GM19025 (cell line): ENCODE results near the gene REELD1.

ENCODE experiments used
- ATAC-seq: cut with Tn5 transposase; IDR thresholded peaks from one replicate; pipeline ENCODE4 v1.9.1; 2021; ENCODE audit warnings: mild to moderate bottlenecking, low read depth, moderate library complexity; ENCODE audit not compliant: unreplicated experiment

REELD1 gene

GRCh38 chr4:146261041-146261440 lies 46.7 kb downstream of the REELD1 start:
- ATAC-seq: no peak

- ATAC-seq: no peak
These were observed 49.5 kb downstream of the REELD1 start for GRCh38 chr4:146263793-146264192.

- no peak for ATAC-seq
These were observed 51.7 kb downstream of the REELD1 start for GRCh38 chr4:146265950-146266490.

GRCh38 chr4:146267826-146268225 lies 53.5 kb downstream of the REELD1 start:
- ATAC-seq: no peak

GRCh38 chr4:146269228-146269653 lies 54.9 kb downstream of the REELD1 start:
- ATAC-seq: peak; percentile 57

- ATAC-seq: no peak
These were observed 57.1 kb downstream of the REELD1 start for GRCh38 chr4:146271466-146271865.

GRCh38 chr4:146273204-146273901 lies 59.0 kb downstream of the REELD1 start:
- ATAC-seq: peak; percentile 64

- no peak for ATAC-seq
These were observed 60.4 kb downstream of the REELD1 start for GRCh38 chr4:146274774-146275173.

- no peak for ATAC-seq
These were observed 61.0 kb downstream of the REELD1 start for GRCh38 chr4:146275370-146275769.

- ATAC-seq: no peak
These were observed 64.6 kb downstream of the REELD1 start for GRCh38 chr4:146278986-146279385.
